ENCODE measurements around the gene SIPA1L3.

SIPA1L3 gene

GRCh38 chr19:38003438-38004185 is 96.6 kb downstream of the SIPA1L3 start:
- DNase-seq: peak; percentile 27

GRCh38 chr19:38004186-38004520 is 97.1 kb downstream of the SIPA1L3 start:
- DNase-seq: no peak

GRCh38 chr19:38004521-38005223 is 97.7 kb downstream of the SIPA1L3 start:
- no peak for DNase-seq

- no peak for DNase-seq
These were observed 98.2 kb downstream of the SIPA1L3 start for GRCh38 chr19:38005224-38005614.

- no peak for DNase-seq
These were observed 99.5 kb downstream of the SIPA1L3 start for GRCh38 chr19:38006361-38007045.

GRCh38 chr19:38009650-38010242 is 102.7 kb downstream of the SIPA1L3 start:
- no peak for DNase-seq

GRCh38 chr19:38011426-38011825 is 104.4 kb downstream of the SIPA1L3 start:
- no peak for DNase-seq

GRCh38 chr19:38012290-38012689 is 105.3 kb downstream of the SIPA1L3 start:
- DNase-seq: no peak

GRCh38 chr19:38012944-38013343 is 105.9 kb downstream of the SIPA1L3 start:
- no peak for DNase-seq

GRCh38 chr19:38013913-38014580 is 107.0 kb downstream of the SIPA1L3 start:
- DNase-seq: no peak

GRCh38 chr19:38015216-38015615 is 108.2 kb downstream of the SIPA1L3 start:
- no peak for DNase-seq

GRCh38 chr19:38015761-38016160 is 108.8 kb downstream of the SIPA1L3 start:
- DNase-seq: no peak

GRCh38 chr19:38017401-38018151 is 110.6 kb downstream of the SIPA1L3 start:
- DNase-seq: no peak

- DNase-seq: no peak
These were observed 111.8 kb downstream of the SIPA1L3 start for GRCh38 chr19:38018694-38019395.

- no peak for DNase-seq
These were observed 112.4 kb downstream of the SIPA1L3 start for GRCh38 chr19:38019396-38019724.

GRCh38 chr19:38020311-38020710 is 113.3 kb downstream of the SIPA1L3 start:
- DNase-seq: no peak

- DNase-seq: no peak
These were observed 114.3 kb downstream of the SIPA1L3 start for GRCh38 chr19:38021352-38021751.

- no peak for DNase-seq
These were observed 116.0 kb downstream of the SIPA1L3 start for GRCh38 chr19:38022791-38023670.

- DNase-seq: no peak
These were observed 116.9 kb downstream of the SIPA1L3 start for GRCh38 chr19:38023671-38024541.
